NCI-H2081 treated with DMSO at 0.1 percent for 48 hours (cell line): ENCODE data around the gene RAD51.
A peak's percentile ranks its signal among the peaks of the same experiment; 100 is the strongest.

Source experiments
- DNase-seq: peaks from one replicate; lab custom pipeline; 2025; lab: John Stamatoyannopoulos, UW

Gene RAD51

DNA sequence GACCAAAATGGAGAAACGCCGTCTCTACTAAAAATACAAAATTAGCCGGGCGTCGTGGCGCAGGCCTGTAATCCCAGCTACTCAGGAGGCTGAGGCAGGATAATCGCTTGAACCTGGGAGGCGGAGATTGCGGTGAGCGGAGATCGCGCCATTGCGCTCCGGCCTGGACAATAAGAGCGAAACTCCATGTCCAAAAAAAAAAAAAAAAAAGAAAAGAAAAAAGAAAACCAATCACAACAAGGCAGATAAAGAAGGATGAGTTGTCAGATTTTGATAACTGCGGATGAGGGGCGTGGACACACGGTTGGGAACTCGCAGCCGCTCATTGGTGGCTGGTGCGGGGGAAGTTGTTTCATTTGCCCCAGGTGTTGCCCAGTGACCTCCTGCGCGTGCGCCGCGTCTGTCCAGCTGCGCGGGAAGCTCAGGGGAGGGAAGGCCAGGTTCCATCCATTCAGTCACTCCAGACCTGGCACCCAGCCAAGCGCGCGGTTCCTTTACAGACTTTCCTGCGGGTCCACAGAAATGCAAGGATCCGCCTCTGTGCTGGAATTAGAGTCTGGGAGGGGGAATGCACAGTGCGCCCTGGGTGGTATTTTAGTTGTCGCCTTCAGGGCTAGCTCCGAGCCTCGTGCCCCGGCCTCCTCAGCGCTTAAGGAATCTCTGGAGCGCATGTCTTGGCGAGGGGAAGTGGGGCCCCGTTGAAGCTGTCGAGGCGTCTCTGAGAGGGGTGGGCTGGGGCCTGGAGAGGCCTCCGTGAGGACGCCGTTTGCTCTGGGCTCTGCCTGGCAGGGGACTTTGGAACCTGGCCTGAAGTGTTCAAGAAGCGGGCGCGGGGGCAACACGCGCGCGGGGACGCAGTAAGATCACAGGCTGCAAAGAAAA lies 68.2 kb downstream of the RAD51 start:
- no peak for DNase-seq

GRCh38 chr15:40763801-40764628 lies 69.0 kb downstream of the RAD51 start, which contains the start of gene GCHFR:
GCHFR (plus strand) TSS chr15:40764068; CDS start chr15:40764181, 113 bp downstream.
- DNase-seq = no peak

DNA sequence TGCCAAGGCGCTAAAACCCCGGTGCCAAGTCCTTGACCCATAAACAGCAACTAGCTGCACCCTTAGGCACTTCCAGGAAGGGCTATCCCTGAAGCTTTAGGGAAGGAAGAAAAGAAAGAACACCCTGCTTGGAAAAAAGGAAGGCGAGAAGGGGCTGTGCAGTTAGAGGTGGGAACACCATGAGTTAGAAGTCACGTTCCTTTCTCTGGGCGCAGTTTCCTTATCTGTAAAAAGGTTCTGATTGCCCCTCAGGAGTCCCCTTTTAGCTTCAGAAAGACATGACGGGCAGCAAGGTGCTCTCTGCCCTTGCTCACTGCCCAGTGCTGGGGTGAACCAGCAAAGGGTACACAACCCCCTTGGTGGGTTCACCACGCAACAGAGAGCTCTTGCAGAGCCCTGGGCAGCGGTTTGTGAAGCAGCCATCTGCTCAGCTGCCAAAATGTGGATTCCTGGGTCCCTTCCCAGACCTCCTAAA lies 69.7 kb downstream of the RAD51 start:
- no peak for DNase-seq

GRCh38 chr15:40766194-40766815 lies 71.3 kb downstream of the RAD51 start:
- DNase-seq = no peak

DNA sequence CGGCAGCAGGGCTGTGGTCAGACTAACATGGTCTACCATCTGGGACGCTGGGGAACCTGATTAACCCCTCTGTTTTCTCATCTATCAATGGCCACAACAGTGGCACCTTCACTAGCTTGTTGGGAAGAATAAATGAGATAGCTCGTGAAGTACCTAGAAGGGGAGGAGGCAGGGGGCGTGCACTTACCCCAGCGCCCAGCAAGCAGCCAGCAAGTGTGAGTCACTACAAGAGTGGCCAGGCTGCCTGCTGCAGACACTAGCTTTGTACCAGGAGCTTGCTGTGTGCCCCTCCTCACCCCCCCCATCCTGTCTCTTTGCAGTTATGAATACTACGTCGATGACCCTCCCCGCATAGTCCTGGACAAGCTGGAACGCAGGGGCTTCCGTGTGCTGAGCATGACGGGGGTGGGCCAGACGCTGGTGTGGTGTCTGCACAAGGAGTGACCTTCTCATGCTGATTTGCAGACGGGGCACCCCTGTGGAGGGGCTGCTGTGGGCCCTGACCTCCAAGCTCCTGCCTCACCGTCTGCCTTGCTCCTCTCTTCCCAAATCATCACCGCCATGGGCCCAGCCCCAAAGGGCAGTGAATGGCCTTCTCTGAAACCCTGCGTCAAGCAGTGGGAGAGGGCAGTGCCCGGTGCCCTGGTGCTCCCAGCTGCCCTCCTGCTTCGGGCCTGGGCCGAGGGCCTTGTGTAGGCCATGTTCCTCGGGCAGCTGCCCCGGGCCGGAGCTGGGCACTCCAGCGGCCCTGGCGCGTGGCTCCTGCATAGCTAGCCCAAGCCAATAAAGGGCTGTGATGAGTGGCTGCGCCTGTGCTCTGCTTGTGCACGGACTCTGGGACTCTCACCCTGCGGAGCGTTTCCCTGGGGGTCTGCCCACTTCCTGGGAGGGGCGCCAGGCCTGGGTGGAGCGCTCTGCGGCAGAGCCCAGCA lies 72.2 kb downstream of the RAD51 start:
- DNase-seq = no peak

GRCh38 chr15:40767838-40768500 lies 73.0 kb downstream of the RAD51 start:
- DNase-seq = no peak

DNA sequence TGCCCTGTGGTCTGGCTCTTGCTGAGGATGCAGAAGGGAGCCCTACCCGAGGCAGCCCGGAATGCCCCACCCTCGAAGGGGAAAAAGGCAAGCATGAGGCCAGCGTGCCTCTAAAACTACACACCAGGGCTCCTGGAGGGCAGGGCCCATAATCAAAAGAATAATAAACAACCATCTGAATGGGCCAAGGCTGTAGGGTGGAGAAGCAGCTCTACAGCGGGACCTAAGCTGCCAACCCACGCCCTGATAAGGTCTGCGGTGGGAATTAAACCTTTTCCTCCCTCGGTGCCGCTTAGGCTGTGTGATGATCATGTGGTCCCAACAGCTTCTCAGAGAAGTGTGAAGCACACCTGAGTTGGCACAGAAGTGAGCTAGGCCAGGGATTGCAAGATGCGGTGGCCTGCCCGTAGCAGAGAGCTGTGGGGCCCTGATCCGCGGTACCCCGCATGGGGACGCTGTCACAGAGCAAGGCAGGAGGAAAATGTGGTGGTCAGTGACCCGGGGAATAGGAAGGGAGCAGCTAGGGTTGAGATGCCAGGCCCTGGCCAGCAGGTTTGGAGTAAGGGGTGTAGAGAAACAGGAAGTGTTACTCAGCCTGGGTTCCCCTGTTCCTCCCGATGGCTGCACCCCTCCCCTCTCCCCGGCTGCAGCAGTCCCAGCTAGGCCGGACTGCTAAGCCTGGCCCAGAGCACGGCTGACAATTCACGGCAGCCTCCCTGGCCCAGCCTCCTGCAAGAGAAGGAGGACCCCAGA lies 73.7 kb downstream of the RAD51 start:
- DNase-seq = no peak

DNA sequence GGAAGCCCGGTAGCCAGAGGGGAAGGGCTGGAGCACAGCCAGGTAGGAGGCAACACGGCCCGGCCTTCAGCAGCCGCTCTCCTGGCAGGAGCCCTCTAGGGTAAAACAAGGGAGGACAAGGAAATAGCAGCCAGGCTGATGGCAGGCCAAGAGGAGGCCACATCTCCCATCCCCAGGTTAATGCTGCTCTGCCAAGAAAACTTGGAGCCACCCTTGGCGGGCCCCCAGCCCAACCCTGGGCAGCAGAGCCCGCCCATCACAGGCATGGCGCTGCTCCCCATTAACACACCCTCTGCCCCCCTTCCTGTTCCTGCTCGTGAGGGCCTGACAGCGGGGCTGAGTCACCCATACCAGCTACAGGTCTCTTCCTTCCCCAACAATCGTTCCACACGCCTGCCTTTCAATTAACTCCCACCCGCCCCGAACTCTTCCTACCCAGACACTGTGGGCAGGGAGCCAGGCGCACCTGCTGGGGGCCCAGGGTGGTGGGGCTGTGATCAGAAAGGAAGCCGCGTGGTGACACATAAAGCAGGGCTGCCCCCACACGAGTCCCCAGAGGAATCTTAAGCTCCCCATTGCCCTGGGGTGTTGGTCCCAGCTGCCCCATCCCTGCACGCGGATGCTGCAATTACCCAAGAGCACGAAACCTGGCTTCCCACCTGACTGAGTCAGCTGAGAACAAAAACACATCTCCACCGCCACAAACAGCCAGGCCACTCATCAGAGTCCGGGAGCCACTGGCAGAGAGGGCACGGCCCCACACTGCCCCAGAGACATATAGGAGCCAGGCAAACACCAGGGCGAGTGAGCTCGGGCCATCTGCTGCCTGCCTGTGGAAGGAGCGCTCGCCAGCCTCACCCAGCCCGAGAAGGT lies 74.5 kb downstream of the RAD51 start, which contains the start of gene C15orf62:
TSS of gene C15orf62 (plus strand) at position 707 of the 873 bp plus-strand sequence. CDS start 516 bp downstream, outside the sequence.
- DNase-seq = peak; percentile 58

DNA sequence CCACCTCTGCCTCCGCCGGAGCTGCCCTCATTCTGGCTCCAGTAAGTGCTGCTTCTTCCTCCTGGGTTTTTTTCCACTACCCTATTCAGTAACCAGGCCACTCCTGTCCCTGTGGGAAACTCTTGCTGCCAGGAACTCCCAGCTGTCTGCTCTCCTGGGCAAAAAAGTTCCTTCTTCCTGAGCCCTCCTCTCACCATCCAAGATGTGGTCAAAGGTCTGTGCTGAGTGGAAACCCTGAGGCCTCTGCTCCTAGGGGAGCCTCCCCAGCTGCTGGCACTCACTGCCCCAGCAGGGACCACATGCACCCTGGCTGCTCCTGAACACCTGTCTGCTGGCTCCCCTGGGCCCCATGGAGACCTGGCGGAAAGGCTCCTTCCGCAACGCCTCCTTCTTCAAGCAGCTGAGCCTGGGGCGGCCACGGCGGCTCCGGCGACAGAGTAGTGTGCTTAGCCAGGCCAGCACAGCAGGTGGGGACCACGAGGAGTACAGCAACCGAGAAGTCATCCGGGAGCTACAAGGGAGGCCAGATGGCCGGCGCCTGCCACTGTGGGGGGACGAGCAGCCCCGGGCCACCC lies 75.3 kb downstream of the RAD51 start:
- no peak for DNase-seq

DNA sequence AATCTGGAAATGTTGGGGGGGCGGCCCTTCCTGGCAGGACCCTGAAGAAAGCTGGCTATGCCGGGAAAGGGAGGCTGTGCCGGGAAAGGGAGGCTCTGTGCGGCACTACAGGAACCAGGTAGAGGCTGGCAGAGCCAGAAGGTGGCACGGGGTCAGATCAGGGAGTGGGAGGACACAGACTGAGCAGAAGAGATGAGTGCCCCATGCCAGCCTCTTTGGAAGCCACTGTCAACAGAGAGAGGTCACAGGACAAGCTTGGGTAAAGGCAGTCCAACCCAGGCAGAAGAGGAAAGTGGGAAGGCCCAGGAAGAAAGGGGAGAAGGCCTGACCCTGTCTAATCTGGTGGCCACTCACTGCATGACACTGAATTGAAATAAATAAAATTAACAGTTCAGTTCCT lies 76.3 kb downstream of the RAD51 start:
- DNase-seq = no peak

DNA sequence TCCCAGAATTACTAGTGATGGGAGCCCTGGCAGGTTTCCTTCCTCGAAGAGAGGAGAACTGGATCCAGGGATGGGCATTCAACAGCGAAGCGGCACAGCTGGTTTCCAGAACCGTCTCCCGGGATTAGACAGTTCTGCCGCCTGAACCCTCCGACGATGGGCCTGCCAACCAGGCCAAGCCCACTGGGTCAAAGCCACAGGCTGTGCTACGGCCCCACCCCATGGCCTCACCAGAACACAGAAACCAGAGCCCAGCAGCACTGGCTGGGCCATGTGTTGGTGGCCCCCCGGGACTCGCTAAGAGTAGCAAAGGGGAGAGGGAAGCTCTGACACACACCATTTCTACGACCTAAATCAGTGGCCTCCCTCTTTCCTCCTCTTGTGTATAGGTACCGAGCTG lies 77.0 kb downstream of the RAD51 start:
- DNase-seq = no peak

DNA sequence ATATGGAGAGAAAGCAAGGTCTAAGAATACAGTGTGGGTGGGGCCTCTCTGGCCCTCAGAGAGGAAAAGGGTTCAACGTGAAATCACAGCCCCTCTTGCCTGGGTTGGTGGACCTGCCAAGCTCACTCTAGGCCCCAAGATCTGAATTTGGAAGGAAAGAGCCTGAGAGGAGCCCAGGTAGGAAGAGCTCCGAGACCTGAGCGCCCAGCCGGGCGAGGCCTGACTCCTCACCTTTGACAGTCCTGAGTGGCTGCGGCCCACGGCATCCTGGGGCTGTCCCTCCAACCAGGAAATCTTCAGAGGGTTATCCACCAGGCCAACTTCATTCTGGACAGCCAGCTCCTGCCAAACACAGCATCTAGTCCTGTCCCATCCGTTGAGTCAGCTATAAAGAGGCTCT lies 78.5 kb downstream of the RAD51 start:
- no peak for DNase-seq

GRCh38 chr15:40773902-40774301 lies 78.9 kb downstream of the RAD51 start:
- no peak for DNase-seq

- no peak for DNase-seq
These were observed 80.0 kb downstream of the RAD51 start for GRCh38 chr15:40775007-40775406.

GRCh38 chr15:40775740-40776536 lies 81.0 kb downstream of the RAD51 start:
- DNase-seq = no peak

- no peak for DNase-seq
These were observed 81.7 kb downstream of the RAD51 start for GRCh38 chr15:40776537-40777141.
